Stimulated activated CD4-positive, alpha-beta T cell treated with anti-CD3 and anti-CD28 coated beads, Interleukin-1b, Interleukin-23, amount 100 ng/mL, for 4 hours (primary cell): Measurements from ENCODE around the gene GNG5.
"Not testable (repeated sequence)": the region's sequence is repeated elsewhere in the genome, so short reads cannot be mapped to it uniquely, and the experiment has no call there.

Experiments
- DNase-seq, 2 donors: peaks; one replicate each; pipeline ENCODE4 v3.0.0-alpha.2; 2020; ENCODE audit warnings: low read depth in 2 of 2

GNG5 gene

GRCh38 chr1:84488107-84488506 lies 18.3 kb downstream of the GNG5 start:
- no peak for DNase-seq

GRCh38 chr1:84481317-84481716 lies 25.1 kb downstream of the GNG5 start:
- DNase-seq = no peak

GRCh38 chr1:84480650-84481049 lies 25.7 kb downstream of the GNG5 start:
- no peak for DNase-seq

DNA sequence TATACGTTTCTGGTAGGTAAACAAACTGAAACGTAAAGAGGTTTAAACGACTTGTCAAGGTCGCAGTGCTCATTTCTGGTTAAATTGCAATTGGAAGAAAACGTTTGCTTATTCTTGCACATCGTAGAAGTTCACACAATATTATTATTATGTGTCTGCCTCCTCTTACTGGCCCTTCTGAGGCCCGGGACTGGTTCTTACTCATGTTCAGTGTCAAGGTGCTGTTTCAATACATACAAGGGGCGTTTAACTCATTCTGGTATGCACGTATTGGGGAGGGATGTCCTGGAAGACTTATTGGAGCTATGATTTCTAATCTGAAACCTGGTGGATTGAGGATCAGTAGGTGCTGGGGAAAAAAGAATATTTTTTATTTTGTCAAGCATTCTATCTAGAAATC lies 26.4 kb downstream of the GNG5 start:
- DNase-seq = no peak

GRCh38 chr1:84478876-84479868 lies 27.2 kb downstream of the GNG5 start, which contains the start of gene RPF1:
RPF1 (plus strand) TSS chr1:84479266; CDS start chr1:84479282, 16 bp downstream.
- peak; percentile 61 to 66 for DNase-seq

DNA sequence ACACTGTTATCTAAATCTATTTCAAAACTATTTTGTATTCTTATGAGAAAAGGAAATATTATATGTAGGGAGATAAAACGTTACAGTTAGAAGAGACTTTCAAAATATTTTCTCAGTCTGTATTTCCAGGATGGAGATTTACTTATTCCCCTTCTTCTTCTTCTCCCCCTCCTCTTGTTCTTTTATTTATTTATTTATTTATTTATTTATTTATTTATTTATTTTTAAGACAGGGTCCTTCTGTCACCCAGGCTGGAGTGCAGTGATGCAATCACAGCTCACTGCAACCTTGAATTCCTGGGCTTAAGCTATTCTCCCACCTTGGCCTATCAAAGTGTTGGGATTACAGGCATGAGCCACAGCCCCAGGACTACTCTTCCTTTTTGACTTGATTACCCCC lies 30.2 kb downstream of the GNG5 start:
- DNase-seq = no peak

GRCh38 chr1:84467298-84467697 lies 39.1 kb downstream of the GNG5 start:
- DNase-seq = no peak

- DNase-seq = no peak
These were observed 44.3 kb downstream of the GNG5 start for GRCh38 chr1:84462118-84462517.

DNA sequence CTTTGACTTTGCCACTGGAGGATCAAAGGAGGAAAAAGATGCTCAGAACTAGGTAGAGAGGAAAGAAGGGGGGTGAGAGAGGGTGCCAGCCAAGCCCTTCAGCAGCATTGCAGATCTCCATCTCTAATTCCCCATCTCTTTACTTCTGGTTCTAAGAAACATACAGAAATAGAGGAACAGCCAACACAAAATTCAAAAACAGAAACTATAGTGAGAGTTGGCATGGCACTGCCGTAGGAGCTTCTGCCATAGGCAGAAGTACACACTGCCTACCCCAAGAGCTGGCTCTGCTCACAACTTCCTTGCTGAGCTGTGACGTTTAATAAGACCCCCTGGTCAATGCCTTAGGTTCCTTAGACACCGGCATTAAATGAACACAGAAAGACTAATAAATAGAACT lies 53.9 kb downstream of the GNG5 start:
- DNase-seq = no peak

DNA sequence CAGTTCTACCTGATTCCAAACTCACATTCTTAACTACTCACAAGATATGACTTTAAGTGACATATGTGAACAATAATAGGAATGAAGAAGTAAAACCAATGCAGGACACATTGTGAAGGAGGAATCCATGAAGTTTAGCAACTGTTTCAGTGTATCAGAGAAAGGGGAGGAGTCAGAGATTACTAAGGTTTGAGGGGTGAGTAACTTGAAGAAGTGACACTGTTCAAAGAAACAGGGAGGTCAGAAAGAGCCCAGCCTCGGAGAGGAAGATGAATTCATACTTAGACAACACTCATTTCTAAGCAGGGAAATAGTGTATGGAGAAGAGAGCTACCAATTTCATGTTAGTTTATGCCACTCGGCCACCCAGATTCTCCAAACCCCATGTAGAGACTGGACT lies 55.5 kb downstream of the GNG5 start:
- no peak for DNase-seq

DNA sequence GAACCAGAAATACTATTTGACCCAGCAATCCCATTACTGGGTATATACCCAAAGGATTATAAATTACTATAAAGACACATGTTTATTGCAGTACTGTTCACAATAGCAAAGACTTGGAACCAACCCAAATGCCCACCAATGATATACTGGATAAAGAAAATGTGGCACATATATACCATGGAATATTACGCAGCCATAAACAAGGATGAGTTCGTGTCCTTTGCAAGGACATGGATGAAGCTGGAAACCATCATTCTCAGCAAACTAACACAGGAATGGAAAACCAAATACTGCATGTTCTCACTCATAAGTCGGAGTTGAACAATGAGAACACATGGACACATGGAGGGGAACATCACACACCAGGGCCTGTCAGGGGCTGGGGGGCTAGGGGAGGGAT lies 57.7 kb downstream of the GNG5 start:
- not testable (repeated sequence) for DNase-seq
